Gastroesophageal sphincter (tissue), 3 donors: ENCODE data around the gene DICER1.

Experiments
- CTCF ChIP-seq, 4 experiments: fragments of 200-600 bp in 2 of 4; fragments of 450-650 bp in 2 of 4; sonication (generic) in 1 of 4; IDR thresholded peaks; one replicate each; pipeline ENCODE4 v1.5.1; 2017 to 2019; ENCODE audit warnings: antibody characterized with exemption in 4 of 4, mild to moderate bottlenecking in 2 of 4, moderate library complexity in 2 of 4
- EP300 ChIP-seq: sonication (generic); formaldehyde crosslinking; IDR thresholded peaks from one replicate; pipeline ENCODE4 v1.6.1; 2017; ENCODE audit warnings: antibody characterized with exemption, mild to moderate bottlenecking
- POLR2A ChIP-seq, 2 donors: fragments of 450-650 bp; IDR thresholded peaks; one replicate each; pipeline ENCODE4 v1.6.1; 2017; ENCODE audit warnings: antibody characterized with exemption in 2 of 2, mild to moderate bottlenecking in 2 of 2, moderate library complexity in 1 of 2
- POLR2AphosphoS5 ChIP-seq: sonication (generic); formaldehyde crosslinking; IDR thresholded peaks from one replicate; pipeline ENCODE4 v1.6.1; 2017; ENCODE audit warnings: antibody characterized with exemption

- TF ChIP-seq POLR2A (IDR thresholded peaks at IDR 0.05): no peak
- TF ChIP-seq POLR2AphosphoS5: no peak
- no peak for TF ChIP-seq CTCF (IDR thresholded peaks at IDR 0.05)
- no peak for TF ChIP-seq EP300
These were observed 91.9 kb downstream of the DICER1 start for GRCh38 chr14:95065411-95065810.
